OCI-LY7 (cell line): ENCODE measurements around the gene OGFOD3.

Source experiments
- EZH2phosphoT487 ChIP-seq: fragments of 200-600 bp; sonication (generic); IDR thresholded peaks from 2 replicates; pipeline ENCODE4 v1.6.1; 2018; ENCODE audit warnings: low read depth, borderline replicate concordance, mild to moderate bottlenecking, mixed run types, antibody characterized with exemption, low read length, moderate library complexity, mixed read lengths
- TF ChIP-seq, protein P1 (sequence below): fragments of 200-600 bp; sonication (generic); conservative IDR thresholded peaks from 2 replicates; pipeline ENCODE4 v1.5.1; 2014; ENCODE audit warnings: mild to moderate bottlenecking, antibody characterized with exemption, low read length, moderate library complexity, mixed read lengths

DNA sequence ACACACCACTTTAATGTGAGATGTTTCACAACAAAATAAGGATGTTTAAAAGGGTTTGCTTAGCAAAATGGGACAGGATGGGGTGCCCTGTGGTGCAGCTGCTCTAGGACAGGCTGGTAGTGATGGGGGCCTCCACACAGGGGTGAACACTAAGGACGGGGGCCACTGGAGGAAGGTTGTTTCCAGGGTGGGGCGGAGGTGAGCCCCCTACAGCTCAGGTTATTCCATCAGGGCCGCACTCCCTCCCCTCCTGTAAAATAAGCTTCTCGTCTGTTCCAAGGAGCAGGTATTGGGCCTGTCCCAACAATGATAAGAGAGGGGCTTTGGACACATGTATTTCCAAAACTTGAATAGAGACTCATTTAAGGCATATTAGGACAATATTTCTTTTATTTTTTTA lies 2.1 kb downstream of the OGFOD3 start:
- TF ChIP-seq, protein P1, sequence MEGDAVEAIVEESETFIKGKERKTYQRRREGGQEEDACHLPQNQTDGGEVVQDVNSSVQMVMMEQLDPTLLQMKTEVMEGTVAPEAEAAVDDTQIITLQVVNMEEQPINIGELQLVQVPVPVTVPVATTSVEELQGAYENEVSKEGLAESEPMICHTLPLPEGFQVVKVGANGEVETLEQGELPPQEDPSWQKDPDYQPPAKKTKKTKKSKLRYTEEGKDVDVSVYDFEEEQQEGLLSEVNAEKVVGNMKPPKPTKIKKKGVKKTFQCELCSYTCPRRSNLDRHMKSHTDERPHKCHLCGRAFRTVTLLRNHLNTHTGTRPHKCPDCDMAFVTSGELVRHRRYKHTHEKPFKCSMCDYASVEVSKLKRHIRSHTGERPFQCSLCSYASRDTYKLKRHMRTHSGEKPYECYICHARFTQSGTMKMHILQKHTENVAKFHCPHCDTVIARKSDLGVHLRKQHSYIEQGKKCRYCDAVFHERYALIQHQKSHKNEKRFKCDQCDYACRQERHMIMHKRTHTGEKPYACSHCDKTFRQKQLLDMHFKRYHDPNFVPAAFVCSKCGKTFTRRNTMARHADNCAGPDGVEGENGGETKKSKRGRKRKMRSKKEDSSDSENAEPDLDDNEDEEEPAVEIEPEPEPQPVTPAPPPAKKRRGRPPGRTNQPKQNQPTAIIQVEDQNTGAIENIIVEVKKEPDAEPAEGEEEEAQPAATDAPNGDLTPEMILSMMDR = no peak
- no peak for TF ChIP-seq EZH2phosphoT487
